Activated T-helper 1 cell treated with anti-CD3 and anti-CD28 coated beads, Interleukin-2, amount 50 U/mL, for 16 hours (primary cell): Measurements from ENCODE around the gene MYO1E.
"Not testable (repeated sequence)": the region's sequence is repeated elsewhere in the genome, so short reads cannot be mapped to it uniquely, and the experiment has no call there.

ENCODE experiments used
- DNase-seq, 2 donors: peaks; one replicate each; pipeline ENCODE4 v3.0.0-alpha.2; 2020; ENCODE audit warnings: low read depth in 1 of 2, low spot score in 1 of 2

The MYO1E gene

DNA sequence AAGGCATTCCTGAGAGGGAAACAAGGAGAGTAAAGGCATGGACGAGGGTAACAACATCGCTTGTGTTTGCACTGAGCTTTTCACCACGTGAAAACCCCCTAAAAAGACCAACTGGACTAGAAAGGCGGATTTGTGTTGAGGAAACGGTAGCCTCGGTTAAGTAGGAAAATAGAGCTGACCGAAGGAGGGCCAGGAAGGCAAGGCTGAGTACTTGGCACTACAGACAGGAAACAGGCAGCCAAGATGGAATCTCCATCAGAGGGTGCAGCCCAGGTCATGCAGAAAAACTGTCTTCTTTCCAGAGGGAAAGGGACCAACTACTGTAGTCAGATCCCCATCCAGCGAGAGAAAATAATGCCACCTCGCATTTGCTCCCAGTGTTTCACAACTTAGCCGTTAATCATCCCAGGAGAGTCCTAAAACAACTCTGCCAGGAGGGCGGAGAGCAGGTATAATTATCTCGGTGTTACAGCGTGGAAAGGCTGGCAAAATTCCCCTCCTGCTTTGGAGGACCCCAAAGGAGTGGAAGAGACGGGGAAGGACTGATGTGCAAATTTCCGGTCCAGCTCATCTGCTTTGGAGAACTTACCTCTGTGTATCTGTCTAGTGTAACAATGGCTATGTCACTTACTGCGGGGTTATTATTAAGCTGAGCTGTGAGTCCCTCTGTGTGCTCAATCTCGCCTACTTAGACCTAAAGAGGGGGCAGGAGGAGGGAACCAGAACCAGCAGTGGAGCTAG, 77.2 kb downstream of the MYO1E start:
- DNase-seq: no peak

DNA sequence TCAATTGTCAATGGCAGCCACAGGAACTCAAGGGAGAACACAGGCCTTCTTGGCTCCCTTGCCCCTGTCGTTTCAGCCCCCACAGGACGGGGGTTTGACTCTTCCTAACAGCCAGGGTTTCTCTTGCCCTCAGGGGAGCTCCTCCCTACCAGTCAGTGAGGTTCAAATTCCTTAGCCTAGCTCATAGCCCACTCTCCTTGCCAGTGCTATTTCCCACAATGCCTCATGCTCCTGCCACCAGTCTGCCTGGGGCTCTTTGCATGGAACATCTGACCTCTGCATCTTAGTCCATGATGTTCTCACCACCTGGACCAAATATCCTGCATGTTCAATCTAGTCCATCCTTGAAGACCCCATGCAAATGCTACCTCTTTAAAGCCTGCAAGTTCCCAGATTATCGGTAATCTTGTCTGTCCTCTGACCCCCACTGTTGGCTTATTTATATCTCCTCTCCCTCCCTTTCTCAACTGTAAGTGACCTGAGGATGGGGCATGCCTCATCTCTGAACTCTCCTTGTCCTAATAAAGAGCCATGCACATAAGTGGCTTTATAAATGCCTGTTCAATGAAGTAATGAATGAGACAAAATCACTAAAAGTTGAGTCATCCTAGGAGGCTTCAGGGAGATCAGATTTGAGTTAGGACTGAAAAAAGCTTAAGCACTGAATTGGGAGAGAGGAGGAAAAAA, 78.0 kb downstream of the MYO1E start:
- DNase-seq: no peak

DNA sequence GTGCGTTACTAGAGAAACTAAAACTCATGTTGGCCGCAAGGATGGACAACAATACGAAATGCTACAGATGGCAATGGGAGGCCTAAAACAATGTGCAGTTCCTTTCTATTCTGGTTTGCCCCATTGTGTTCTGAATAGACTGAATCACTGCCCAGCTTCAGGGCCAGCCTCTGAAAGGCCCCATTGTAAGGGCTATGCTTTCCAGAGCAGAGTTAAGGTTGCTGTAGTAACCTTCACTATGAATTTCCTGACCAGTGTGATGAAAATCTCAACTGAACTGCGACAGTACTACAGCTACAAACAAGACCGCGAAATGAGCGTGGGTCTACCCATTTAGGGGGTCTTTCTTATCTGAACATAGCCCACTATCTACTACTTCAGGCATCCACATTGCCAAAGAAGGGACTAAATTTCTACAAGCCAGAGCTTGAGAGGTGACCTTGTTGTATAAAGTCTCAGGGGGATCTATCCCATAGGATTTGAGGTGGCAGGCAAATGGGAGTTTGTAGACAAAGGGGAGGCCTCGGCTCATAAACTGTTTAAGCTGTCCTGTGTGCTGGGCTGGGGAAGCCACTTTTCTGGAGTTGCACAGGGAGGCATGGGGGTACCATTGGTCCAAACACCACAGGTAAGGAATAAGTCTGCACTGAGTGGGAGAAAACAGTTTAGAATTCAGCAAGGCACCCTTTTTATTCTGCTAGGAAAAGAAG, 80.1 kb downstream of the MYO1E start:
- no peak for DNase-seq

DNA sequence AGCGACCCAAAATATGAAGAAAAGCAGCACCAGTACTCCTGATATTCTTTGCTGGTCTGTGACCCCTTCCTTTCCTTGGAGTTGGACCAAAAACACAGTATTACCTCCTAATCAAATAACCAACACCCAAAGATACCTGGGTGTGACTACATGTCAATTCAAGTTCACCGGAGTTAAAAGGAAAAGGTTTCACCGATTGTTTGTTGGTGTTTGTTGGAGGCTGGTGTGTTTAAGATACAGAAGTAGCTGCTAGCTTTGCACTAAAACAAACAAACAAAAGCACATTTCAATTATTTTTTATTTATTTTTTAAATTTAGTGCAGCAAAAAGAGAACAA, 81.5 kb downstream of the MYO1E start:
- DNase-seq: no peak

DNA sequence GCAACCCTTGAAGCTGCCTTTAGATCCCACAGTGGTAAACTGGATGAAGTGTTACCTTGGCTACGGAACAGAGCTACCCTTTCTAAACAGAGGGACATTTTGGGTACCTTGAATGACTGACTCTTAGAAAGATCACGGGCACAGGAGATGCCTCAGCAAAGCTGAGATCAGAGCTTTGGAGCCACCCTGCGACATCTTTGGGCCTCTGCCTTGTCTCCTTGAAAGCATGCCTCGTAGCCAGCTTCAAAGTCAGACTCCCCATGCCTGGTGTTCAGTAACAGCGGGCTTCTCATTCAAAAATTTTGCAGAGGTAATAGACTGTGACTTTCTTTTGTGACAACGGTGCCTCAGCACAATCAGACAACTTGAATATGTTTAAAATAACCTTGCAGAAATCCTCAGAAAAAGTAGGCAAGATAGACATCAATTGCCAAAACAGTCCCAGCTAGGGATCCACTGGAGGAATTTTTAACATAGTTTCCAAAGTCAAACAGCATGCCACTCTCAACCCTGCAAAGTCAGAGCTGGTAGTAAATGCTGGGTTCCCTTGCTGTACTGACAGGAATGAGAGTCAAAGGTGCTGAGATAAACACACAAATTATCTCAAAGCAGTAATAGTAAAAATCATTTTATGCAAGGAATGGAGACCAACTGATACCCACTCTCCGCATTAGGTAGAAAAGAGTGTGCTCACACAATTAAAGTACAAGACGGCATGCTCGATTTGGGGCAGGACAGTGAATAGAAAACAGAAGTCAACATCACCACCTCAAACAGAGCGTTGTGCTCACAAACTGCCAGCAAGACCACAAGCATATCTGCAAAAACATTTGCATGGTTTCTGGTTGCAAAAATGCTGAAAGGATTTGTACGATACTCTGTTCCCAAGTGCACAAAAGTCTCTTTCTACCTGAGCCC, 82.1 kb downstream of the MYO1E start:
- no peak for DNase-seq

DNA sequence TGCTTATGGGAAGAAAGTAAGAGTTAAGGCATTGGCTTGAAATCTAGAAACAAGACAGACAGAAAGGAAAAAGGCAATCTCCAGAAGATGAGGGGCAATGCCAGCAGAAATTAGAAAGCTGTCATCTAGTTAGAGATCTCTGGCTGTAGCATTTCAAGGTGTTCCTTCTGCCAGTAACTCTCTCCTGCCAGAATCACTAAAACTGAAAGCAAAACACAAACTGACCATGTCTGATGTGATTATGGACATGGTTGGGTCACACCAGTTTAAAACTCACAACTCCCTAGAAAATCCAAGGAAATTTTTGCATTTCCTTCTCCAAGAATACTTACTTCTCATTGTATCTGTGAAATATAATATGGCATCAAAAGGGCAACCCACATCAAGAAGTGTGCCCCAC, 83.1 kb downstream of the MYO1E start:
- DNase-seq: no peak

DNA sequence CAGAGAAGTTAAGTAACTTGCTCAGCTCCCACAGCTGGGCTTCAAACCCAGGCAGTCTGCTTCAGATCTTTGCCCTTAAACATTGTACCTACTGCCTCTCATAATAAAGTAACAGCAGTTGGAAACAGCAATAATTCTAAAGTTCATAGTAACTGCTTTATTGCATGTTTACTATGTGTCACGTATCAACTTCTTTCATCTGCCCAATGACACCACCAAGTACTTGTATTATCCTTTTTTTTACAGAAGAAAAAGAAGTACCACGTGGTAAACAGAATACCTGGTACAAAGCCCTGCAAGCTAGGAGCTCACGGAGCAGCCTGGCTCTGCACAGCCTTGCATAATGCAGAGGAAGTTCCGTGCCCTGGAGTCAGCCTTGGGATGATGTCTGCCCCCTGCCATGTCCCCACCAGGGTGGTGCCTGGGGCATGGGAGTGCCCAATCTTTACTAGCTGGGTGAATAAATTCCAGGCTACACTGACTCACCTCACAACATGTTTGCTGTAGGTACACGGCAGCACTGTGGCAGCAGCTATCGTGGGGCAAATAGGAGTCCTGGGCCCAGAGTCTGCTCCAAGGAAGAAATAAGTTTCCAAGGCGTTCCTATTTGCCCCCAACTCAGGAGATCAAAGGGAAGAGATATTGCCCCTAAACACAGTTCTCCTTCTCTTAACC, 88.8 kb downstream of the MYO1E start:
- DNase-seq: no peak

DNA sequence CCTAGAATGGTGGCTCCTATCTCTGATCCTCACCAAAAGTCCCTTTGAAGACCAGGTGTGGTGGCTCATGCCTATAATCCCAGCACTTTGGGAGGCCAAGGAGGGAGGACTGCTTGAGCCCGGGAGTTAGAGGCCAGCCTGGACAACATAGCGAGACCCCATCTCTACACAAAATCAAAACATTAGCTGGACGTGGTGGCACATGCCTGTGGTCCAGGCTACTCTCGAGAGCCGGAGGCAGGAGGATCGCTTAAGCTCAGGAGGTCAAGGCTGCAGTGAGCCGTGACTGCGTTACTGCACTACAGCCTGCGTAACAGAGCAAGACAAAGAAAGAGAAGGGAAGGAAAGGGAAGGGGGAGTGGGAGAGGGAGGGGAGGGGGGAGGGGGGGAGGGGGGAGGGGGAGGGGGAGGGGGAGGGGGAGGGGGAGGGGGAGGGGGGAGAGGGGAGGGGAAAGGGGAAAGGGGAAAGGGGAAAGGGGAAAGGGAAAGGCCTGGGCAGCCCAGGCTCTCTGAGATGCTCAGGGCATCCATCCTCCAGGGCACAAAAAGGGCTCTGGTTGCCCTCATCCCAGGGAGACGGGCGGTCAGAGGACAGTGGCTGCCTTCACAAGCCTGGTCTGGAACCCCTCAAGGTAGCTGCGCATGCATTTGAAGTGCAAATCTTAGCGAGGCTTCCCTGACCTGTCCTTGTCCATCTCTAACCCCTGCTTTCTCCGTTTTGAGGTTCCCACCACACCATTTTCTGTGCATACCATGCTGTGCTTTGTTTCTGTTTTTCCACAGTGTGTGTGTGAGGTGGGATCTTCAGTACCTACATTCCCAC, 89.9 kb downstream of the MYO1E start:
- no peak for DNase-seq

DNA sequence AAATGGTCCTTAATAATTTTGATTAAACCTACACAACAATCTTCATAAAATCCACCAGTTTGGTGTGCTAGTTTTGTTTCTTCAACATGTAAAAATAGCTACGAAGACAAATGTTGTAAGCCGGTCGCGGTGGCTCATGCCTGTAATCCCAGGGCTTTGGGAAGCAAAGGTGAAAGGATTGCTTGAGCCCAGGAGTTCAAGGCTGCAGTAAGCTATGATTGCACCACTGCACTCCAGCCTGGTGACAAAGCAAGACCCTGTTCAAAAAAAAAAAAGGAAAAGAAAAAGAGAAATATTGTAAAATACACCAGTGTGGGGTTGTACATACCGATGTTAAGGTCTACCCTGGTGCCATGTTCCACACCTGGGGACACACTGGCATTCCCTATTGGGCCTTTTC, 91.0 kb downstream of the MYO1E start:
- no peak for DNase-seq

DNA sequence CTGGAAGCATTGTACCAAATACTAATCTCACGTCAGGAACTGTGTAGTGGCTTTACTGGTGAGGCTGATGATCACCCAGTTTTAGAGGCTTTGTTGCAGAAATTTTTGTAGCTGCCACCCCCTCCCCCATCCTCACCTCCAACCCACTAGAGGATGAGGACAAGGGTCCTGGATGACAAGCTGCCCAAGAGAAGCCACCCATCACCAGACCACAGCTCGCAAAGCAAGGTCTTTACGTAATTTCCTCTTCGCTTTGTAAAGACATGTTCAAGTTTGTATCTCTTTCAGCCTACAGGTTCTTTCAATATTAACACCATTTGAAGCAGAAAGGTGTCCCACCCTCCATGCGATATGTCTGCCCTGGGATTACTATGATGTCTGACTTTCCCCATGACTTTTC, 91.8 kb downstream of the MYO1E start:
- DNase-seq: no peak

DNA sequence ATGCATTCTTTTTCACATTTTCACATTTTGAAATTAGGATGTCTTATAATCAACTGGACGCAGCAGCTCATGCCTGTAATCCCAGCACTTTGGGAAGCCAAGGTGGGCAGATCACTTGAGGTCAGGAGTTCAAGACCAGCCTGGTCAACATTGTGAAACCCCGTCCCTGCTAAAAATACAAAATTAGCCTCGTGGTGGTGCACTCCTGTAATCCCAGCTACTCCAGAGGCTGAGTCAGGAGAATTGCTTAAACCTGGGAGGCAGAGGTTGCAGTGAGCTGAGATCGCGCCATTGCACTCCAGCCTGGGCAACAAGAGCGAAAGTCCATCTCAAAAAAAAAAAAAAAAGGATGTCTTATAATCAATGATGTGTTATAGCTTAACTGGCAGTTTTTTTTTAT, 92.4 kb downstream of the MYO1E start:
- not testable (repeated sequence) for DNase-seq

DNA sequence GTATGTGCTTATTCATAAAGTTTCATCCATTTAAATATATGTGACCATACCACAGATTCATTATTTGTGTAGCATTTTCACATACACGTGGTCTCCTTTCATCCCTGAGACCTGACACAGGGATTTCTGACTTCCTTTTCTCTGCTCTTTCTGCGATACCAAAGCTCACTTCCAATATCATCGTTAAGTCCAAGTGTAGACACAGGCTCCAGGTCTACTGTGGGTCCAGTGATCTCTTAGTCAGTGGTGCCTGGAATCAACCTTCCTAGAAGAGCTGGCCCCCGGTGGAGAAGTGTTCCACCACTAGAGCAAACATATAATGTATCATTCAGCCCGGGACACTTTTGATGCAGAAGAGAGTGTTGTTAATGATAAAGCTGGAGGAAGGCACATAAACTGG, 93.6 kb downstream of the MYO1E start:
- no peak for DNase-seq

DNA sequence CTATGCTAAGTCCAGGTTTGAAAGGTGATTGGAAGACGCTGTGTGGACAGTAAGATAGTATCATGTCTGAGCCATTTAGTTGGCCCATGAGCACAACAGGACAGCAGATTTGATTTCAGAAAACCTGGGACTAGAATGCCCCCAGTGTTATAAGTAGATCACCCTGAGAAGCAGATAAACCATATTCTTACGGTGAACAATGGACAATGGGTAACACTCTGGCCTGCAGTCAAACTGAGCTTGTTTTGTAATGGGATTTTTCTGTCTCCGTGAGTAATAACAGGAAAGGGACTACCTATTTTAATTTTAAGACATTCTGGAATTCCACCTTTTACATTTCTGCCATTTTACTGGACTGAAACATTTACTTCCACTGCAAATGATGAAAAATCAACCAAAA, 94.6 kb downstream of the MYO1E start:
- DNase-seq: no peak

DNA sequence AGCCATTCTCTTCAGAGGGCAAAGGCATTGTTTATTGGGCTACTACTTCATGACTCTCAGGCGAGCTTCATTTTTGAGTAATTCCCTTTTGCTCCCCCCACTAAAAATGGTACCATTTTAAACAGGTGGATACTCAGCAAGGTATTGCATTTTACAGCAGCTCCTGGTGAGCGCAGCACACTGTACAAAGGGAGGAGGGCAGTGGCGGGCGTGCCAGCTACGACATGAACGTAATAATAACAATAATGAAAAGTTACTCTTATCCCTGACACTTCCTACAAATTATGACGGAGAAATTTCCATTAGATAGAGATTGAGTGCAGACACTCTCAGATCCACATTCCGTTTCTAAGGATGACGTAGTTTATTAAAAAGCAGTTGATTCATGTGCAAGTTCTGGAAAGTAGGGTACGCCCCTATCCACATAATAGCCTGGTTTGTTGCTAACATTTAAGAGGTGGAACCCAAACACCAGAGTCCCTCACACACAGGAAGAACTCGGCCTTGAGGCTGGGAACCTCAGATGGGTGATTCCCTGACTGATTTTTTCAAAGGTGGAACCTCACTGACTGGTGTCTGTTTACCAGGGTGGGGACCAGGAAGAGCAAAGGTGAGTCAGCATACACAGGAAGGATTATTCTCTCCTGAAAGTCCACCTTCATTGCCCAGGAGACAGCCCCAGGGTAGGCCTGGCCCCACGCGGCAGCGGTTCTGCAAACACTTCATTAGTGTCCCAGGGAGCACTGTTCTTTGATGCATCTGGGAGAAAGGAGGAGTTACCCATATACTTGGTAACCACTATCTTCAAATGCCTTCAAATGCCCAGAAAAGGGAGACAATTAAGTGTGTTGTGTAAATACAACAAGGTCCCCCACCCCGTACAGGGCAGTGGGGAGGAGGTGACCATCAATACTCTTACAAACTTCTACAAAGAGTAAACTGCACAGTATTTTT, 96.2 kb downstream of the MYO1E start:
- DNase-seq: no peak

DNA sequence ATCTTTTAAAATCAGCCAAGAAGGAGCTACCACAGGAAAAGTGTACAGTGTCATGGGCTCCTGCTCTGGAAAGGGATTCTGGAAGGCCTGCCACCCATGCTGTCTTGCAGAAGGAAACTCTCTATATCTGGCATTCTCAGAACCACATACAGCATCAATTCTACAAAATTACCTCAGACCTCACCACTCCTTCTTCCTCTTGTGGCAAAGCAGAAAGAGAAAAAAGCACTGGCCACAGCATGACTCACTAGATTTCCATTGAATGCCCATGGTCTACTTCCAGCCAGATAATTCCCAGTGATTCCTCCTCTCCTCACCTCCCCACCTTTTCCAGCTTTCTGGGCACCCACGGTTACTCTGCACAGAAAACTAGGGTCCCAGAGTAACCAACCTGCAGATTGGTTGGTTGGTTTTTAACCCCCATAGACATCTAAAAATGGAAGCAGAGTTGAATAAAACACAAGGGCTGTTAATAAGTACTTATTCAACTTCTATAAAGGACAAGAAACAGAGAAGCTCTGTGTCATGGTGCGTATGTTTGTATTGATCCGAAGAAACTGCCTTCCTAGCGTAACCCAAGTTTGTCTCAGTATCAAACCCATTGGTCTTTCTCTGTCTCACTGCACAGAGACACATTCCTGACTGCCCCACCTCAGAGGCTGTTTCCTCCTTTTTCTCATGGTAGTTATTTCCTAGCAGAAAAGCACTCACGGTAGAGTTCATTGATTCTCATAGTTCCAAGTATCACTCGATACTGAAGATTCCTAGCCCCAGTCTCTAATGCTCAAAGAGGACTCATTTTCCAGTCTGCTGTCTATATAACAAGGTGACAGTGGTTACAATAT, 98.3 kb downstream of the MYO1E start:
- no peak for DNase-seq

DNA sequence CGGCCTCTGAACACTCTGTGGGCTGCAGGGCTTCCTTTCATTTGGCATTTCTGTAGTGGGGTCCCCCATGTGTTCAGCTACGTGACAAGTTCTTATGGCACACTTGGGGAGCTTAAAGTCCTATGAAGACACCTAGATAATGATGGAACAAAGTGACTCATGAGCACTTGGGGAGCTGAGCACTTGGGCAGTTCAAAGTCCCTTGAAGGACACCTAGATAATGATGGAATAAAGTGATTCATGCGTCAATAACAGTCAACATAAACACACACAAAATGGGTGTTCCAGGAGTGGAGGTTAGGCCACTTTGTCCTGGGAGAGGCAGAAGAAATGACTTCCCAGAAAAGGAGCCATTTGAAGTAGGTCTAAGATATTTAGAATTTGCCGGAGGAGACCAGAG, 99.4 kb downstream of the MYO1E start:
- DNase-seq: no peak

DNA sequence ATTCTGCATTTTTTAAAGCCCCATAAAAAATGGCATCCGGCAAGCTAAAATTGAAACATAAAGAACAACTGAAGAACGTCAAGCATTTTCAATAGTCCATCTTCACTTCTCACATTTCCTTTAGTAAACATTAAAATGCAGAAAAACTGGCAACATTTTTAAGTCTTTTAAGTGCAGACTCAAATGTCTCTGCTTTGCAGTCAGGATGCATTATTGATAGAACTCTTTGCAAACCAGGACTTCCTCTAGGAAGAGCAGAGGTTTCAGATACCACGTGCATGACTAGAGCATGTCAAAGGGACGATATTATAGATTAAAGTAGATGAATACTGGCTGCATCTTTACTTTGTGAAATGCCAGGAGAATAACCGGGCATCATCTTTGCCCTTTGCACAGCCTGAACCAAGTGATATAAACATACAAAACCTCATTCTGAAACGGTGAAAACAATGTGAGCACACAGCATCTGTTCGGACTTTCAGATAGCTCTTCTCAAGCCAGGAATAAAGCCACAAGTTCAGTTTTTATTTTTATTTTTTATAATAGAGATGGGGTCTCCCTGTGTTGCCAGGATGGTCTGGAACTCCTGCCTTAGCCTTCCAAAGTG, 101.0 kb downstream of the MYO1E start:
- no peak for DNase-seq
